ENCODE data around the gene EIF2S1.

EIF2S1 gene

GRCh38 chr14:67428501-67429031 lies 68.4 kb downstream of the EIF2S1 start:
- intact Hi-C loops (cut with DNase I), result no loop called here

GRCh38 chr14:67429510-67430205 lies 69.5 kb downstream of the EIF2S1 start:
- intact Hi-C loops (cut with DNase I), result no loop called here
- DNase-seq, result peak in 1 of 10 donors; percentile 33

More at GRCh38 chr14:67428501-67429031, 68.4 kb downstream of the EIF2S1 start:
- DNase-seq, result peak in 1 of 10 donors; percentile 48

DNA sequence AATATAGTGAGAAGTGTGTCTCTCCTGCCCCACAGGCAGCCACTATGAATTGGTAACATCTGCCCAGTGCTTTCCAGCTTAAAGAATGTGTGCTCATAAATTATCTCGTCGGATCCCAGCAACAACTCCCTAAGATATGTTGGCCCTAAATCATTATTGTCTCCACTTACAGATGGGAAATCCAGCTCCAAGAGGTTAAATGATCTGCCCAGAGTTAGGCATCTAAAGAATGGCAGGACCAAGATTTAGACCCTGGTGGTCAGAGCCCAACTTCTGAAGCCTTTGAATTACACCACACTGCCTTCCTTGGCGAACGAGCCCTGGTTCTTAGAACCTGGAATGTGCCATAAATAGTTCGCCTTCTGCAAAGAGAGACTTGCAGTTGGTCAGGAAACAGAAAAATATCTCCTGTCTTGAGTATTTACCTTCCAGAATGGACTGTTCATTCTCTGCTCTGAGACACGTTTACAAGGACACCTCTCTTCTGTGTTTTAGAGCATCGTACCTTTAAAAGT lies 72.0 kb downstream of the EIF2S1 start:
- no peak for DNase-seq
- intact Hi-C loops (cut with DNase I), result no loop called here

DNA sequence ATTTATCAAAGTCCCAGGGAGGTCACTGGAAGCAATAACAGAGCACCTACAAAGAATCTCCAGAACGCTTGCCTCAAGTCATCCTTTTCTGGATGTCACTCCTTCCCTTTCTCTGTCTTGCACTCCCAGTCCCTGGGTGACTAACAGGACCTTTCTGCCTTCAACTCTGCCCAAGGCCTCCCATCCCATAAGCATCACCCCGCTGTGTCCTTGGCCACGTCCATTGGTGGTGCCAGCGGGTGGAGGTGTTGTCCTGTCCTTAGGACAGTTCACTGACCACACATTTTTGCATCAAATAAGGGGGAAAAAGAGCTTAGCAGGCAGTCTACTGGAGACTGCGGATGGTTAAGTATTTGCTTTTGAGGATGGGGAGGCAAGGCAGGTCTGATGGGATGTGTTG lies 75.5 kb downstream of the EIF2S1 start:
- DNase-seq, result peak in 2 of 10 donors; percentile 16 to 40
- intact Hi-C loops (cut with DNase I), result loop anchor here (5.0 kb wide), 1 partner anchor 77 kb away; no protein-coding TSS in a partner anchor

All from posterior cingulate gyrus (tissue), 11 donors.